HCT116 (cell line): ENCODE results near the gene STK24.

Source experiments
- CBX3 ChIP-seq: IDR thresholded peaks from 2 replicates; pipeline ENCODE4 v1.6.1; 2012; ENCODE audit warnings: low read depth
- CEBPB ChIP-seq: IDR thresholded peaks from 2 replicates; pipeline ENCODE4 v1.6.1; 2012; ENCODE audit warnings: low read depth
- EZH2 ChIP-seq: fragments of 200-600 bp; sonication (generic); IDR thresholded peaks from 2 replicates; pipeline ENCODE4 v1.6.1; 2017; ENCODE audit warnings: antibody characterized with exemption, mixed run types
- EZH2phosphoT487 ChIP-seq: fragments of 200-600 bp; IDR thresholded peaks from 2 replicates; pipeline ENCODE4 v1.6.1; 2018; ENCODE audit warnings: antibody characterized with exemption, borderline replicate concordance
- JUND ChIP-seq: IDR thresholded peaks from 2 replicates; pipeline ENCODE4 v1.6.1; 2012
- POLR2A ChIP-seq: IDR thresholded peaks from 2 replicates; pipeline ENCODE4 v1.7.0; 2011; ENCODE audit warnings: borderline replicate concordance; ENCODE audit not compliant: insufficient read depth, insufficient read length; ENCODE audit errors: extremely low read depth
- POLR2AphosphoS5 ChIP-seq: IDR thresholded peaks from 2 replicates; pipeline ENCODE4 v1.6.1; 2011; ENCODE audit warnings: mild to moderate bottlenecking, low read depth, low read length, moderate library complexity
- RAD21 ChIP-seq: IDR thresholded peaks from 2 replicates; pipeline ENCODE4 v1.6.1; 2012; ENCODE audit warnings: low read depth, mild to moderate bottlenecking
- SIN3A ChIP-seq: IDR thresholded peaks from 2 replicates; pipeline ENCODE4 v1.6.1; 2012; ENCODE audit warnings: low read depth
- YY1 ChIP-seq: IDR thresholded peaks from 2 replicates; pipeline ENCODE4 v1.6.1; 2011; ENCODE audit warnings: low read length, low read depth, moderate library complexity, mild to moderate bottlenecking; ENCODE audit not compliant: insufficient replicate concordance; ENCODE audit errors: extremely low read depth
- ZNF274 ChIP-seq: fragments of 200-500 bp; sonication (Bioruptor generic); IDR thresholded peaks from 2 replicates; pipeline ENCODE4 v1.6.1; 2014; ENCODE audit warnings: mild to moderate bottlenecking, low read depth, low read length, inconsistent platforms
- TF ChIP-seq, protein P1 (sequence below), 3 experiments: fragments of 200-600 bp in 1 of 3; sonication (generic) in 1 of 3; IDR thresholded peaks in 2 of 3; conservative IDR thresholded peaks in 1 of 3; 2 replicates each; pipeline ENCODE4 v1.5.1; 2012 to 2017; ENCODE audit warnings: low read depth in 2 of 3, low read length in 2 of 3, antibody characterized with exemption in 1 of 3, borderline replicate concordance in 1 of 3, control low read depth in 1 of 3, mild to moderate bottlenecking in 1 of 3, mixed read lengths in 1 of 3, mixed run types in 1 of 3, moderate library complexity in 1 of 3; ENCODE audit not compliant: insufficient read depth in 1 of 3
- TF ChIP-seq, protein P2 (sequence below): IDR thresholded peaks from 2 replicates; pipeline ENCODE4 v1.6.1; 2011; ENCODE audit warnings: mild to moderate bottlenecking, low read length, moderate library complexity; ENCODE audit not compliant: insufficient replicate concordance; ENCODE audit errors: extremely low read depth

DNA sequence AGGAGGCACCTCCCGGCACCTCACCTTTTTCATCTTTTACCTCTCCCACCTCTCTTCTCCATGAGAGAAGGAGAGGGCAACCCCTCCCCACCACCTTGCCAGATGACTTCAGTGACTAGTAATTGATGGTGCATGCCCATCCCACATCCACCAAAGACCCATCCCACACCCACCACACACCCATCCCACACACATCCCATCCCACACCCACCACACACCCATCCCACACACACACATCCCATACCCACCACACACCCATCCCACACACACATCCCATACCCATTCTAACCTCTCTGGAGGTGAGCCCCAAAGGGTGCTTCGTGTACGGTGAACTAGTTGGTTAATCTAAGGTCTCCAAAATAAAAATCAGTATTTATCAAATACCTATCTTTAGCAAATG, 44.7 kb downstream of the STK24 start:
- TF ChIP-seq, protein P1, sequence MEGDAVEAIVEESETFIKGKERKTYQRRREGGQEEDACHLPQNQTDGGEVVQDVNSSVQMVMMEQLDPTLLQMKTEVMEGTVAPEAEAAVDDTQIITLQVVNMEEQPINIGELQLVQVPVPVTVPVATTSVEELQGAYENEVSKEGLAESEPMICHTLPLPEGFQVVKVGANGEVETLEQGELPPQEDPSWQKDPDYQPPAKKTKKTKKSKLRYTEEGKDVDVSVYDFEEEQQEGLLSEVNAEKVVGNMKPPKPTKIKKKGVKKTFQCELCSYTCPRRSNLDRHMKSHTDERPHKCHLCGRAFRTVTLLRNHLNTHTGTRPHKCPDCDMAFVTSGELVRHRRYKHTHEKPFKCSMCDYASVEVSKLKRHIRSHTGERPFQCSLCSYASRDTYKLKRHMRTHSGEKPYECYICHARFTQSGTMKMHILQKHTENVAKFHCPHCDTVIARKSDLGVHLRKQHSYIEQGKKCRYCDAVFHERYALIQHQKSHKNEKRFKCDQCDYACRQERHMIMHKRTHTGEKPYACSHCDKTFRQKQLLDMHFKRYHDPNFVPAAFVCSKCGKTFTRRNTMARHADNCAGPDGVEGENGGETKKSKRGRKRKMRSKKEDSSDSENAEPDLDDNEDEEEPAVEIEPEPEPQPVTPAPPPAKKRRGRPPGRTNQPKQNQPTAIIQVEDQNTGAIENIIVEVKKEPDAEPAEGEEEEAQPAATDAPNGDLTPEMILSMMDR (IDR thresholded peaks at IDR 0.05 in 2 of 3, conservative IDR thresholded peaks at IDR 0.05 in 1 of 3; ENCODE audit: borderline replicate concordance in 1 of 3, insufficient read depth in 1 of 3, low read depth in 2 of 3, low read length in 2 of 3), result no peak
- TF ChIP-seq JUND (no peak), EZH2 (no peak), POLR2AphosphoS5 (no peak), ZNF274 (no peak), CBX3 (no peak), POLR2A (no peak), CEBPB (no peak), RAD21 (no peak), YY1 (no peak), EZH2phosphoT487 (no peak), SIN3A (no peak)
- TF ChIP-seq, protein P2, sequence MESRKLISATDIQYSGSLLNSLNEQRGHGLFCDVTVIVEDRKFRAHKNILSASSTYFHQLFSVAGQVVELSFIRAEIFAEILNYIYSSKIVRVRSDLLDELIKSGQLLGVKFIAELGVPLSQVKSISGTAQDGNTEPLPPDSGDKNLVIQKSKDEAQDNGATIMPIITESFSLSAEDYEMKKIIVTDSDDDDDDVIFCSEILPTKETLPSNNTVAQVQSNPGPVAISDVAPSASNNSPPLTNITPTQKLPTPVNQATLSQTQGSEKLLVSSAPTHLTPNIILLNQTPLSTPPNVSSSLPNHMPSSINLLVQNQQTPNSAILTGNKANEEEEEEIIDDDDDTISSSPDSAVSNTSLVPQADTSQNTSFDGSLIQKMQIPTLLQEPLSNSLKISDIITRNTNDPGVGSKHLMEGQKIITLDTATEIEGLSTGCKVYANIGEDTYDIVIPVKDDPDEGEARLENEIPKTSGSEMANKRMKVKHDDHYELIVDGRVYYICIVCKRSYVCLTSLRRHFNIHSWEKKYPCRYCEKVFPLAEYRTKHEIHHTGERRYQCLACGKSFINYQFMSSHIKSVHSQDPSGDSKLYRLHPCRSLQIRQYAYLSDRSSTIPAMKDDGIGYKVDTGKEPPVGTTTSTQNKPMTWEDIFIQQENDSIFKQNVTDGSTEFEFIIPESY, result no peak
